Retinal pigment epithelial cell (primary cell): ENCODE data around the gene MSN.

Experiments used
- DNase-seq: peaks from one replicate; pipeline ENCODE4 v3.0.0-alpha.2; 2010; ENCODE audit warnings: low read depth
- H3K4me3 ChIP-seq: 2 replicates; pipeline ENCODE4 v1.5.1; 2011; ENCODE audit warnings: mild to moderate bottlenecking, low read length, control low read depth, moderate library complexity
- TF ChIP-seq, protein P1 (sequence below): conservative IDR thresholded peaks from 2 replicates; pipeline ENCODE4 v1.5.1; 2011; ENCODE audit warnings: low read depth, low read length, control low read depth, inconsistent platforms

MSN gene

GRCh38 chrX:65674204-65674893 is 6.9 kb downstream of the MSN start:
- H3K4me3 ChIP-seq: no peak overlapping the region
- no peak for DNase-seq
- TF ChIP-seq, protein P1, sequence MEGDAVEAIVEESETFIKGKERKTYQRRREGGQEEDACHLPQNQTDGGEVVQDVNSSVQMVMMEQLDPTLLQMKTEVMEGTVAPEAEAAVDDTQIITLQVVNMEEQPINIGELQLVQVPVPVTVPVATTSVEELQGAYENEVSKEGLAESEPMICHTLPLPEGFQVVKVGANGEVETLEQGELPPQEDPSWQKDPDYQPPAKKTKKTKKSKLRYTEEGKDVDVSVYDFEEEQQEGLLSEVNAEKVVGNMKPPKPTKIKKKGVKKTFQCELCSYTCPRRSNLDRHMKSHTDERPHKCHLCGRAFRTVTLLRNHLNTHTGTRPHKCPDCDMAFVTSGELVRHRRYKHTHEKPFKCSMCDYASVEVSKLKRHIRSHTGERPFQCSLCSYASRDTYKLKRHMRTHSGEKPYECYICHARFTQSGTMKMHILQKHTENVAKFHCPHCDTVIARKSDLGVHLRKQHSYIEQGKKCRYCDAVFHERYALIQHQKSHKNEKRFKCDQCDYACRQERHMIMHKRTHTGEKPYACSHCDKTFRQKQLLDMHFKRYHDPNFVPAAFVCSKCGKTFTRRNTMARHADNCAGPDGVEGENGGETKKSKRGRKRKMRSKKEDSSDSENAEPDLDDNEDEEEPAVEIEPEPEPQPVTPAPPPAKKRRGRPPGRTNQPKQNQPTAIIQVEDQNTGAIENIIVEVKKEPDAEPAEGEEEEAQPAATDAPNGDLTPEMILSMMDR: no peak

DNA sequence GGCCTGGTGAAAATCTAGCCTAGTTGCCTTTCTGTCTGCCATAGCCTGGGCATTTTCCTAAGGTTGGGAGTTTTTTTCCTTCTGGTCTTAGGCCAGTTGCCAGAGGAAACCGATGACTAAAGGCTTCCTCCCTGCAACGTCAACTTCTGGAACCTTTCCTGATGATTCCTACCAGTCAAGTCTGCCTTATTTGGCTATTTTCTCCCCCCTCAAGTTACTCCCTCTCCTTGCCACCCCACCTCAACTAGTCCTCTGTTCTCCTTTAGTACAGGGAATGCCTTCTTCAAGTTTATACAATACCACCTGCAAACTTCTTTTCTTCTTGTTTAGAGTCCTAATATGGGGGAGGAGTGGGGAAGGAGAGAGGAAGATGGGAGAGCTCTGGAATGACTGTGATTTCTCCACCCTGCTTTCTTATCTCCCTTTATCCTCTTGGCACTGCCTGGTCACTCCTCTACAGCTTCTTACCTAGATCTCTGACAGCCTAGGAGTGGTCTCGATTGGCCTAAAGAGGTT is 10.6 kb downstream of the MSN start:
- no peak overlapping the region for H3K4me3 ChIP-seq
- no peak for DNase-seq
- TF ChIP-seq, protein P1: no peak

DNA sequence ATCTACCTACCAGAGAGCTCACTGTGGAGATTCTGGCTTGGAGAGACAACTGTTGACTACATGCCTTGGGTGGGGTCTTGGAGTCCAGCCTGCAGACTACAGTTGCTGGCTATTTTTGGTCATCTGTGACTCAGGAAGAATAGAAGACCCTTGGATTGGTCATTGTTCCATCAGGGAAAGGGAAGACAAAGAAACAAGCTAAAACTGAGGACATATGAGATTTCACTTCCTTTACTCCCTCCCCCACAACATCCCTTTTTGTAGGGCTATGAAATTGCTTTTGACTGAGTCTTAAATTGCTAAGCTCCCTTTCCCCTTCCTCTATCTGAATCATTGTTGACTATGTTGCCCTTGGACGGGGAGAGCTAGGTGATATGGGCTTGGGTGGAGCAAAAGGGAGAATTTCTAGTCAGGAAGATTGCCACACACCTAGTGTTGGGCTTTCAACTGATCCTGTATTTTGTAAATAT is 11.7 kb downstream of the MSN start:
- no peak for DNase-seq
- no peak overlapping the region for H3K4me3 ChIP-seq
- TF ChIP-seq, protein P1: no peak

DNA sequence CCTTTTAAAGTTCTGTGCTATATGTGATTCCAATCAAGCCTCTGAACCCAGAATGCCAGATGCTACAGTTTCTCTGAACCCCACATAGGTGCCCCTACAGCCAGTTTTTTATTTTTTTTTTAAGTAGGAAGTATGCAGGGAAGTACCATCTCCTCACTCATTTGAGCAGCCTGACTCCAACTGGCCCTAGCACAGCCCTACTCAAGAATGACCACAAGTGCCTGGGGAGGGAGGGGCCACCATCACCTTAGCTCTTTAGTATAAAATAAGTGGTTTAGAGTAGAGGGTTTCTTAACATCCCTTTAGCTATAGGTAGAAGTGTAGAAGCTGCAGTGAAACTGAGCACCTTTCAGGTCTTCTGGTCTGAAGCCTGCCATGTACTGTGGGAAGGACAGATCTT is 14.4 kb downstream of the MSN start:
- TF ChIP-seq, protein P1: no peak
- no peak for DNase-seq
- H3K4me3 ChIP-seq: no peak overlapping the region

- TF ChIP-seq, protein P1: no peak
- no peak overlapping the region for H3K4me3 ChIP-seq
Observed at GRCh38 chrX:65685112-65685511, 17.7 kb downstream of the MSN start.

DNA sequence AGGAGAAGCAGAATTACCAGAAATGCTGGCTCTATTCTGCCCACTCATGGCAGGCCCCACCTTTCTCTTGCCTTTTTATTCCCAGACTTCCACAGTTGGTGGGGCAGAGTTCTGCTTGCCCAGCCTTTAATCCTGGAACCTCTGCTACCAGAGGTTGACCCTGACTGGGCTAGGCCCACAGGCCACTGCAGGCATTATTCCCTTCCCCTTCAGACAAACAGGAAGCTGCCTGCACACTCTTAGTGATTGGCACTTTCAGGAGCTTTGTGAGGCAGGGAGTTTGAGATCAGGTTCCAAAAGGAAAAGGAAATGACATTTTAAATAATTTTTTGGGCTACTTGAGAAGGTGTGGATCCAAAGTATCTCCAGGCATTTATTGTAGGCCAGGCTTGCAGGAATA is 18.8 kb downstream of the MSN start:
- TF ChIP-seq, protein P1: no peak
- no peak for DNase-seq
- H3K4me3 ChIP-seq: no peak overlapping the region

More at GRCh38 chrX:65685112-65685511, 17.7 kb downstream of the MSN start:
- no peak for DNase-seq

DNA sequence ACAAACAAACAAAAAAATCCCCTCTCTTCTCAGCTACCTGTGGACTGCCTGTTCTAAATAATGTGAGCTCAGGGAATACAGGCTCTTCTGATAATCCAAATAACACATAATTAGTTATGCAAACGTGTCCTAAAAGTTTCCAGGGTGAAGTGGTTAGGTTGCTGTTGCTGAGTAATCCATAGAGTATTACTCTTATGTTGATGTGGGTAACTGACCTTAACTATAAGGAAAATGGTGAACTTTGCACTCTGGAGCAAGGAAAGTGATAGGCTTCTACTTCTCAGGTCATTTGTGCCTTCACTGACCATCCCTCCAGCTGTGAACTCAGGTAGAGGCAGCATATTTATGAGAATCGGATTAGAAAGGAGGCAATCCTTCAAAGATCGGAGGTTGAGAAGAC is 19.9 kb downstream of the MSN start:
- TF ChIP-seq, protein P1: no peak
- H3K4me3 ChIP-seq: no peak overlapping the region
- no peak for DNase-seq
